Measurements from ENCODE around the gene LRP1.

GRCh38 chr12:57203791-57204190 lies 75.5 kb downstream of the LRP1 start:
- TF ChIP-seq EZH2phosphoT487 (IDR thresholded peaks at IDR 0.05; ENCODE audit: low read depth) (no peak), CTCF (IDR thresholded peaks at IDR 0.05; ENCODE audit: low read depth, low read length) (no peak)

Data from OCI-LY3 (cell line).